Endothelial cell (in vitro differentiated cells): Measurements from ENCODE around the gene C1orf210. TPM values are rescaled to one million over a fixed set of nuclear protein-coding genes. Genes with fewer than 3 reads are reported as not detected.

ENCODE experiments used
- DNase-seq: peaks from one replicate; pipeline ENCODE4 v3.0.0; 2021; ENCODE audit warnings: low spot score
- H3K27ac Mint-ChIP-seq: one replicate; pipeline ENCODE4 v1.8.0; 2021; ENCODE audit warnings: mixed read lengths, inconsistent platforms; ENCODE audit not compliant: unreplicated experiment
- H3K27me3 Mint-ChIP-seq: one replicate; pipeline ENCODE4 v1.8.0; 2021; ENCODE audit warnings: mild to moderate bottlenecking, moderate library complexity, mixed read lengths, inconsistent platforms; ENCODE audit not compliant: unreplicated experiment
- H3K36me3 Mint-ChIP-seq: one replicate; pipeline ENCODE4 v1.8.0; 2021; ENCODE audit warnings: mild to moderate bottlenecking, low read depth, mixed read lengths, inconsistent platforms; ENCODE audit not compliant: unreplicated experiment
- H3K4me1 Mint-ChIP-seq: one replicate; pipeline ENCODE4 v1.8.0; 2021; ENCODE audit warnings: mild to moderate bottlenecking, mixed read lengths, inconsistent platforms; ENCODE audit not compliant: unreplicated experiment
- H3K4me3 Mint-ChIP-seq: one replicate; pipeline ENCODE4 v1.8.0; 2021; ENCODE audit warnings: mild to moderate bottlenecking, mixed read lengths, inconsistent platforms; ENCODE audit not compliant: unreplicated experiment
- H3K9me3 Mint-ChIP-seq: one replicate; pipeline ENCODE4 v1.8.0; 2021; ENCODE audit warnings: mixed read lengths, inconsistent platforms; ENCODE audit not compliant: unreplicated experiment
- CTCF ChIP-seq: fragments of 200-600 bp; sonication (generic); IDR thresholded peaks from one replicate; pipeline ENCODE4 v1.5.0; 2021; ENCODE audit warnings: antibody characterized with exemption; ENCODE audit not compliant: unreplicated experiment
- total RNA-seq: library from RNA; stranded (reverse); fragmentation: NEBNext Ultra II Directional; extraction: Animal tissue kit (Norgen Biotek cat#: 25700); gene quantifications from one replicate; pipeline ENCODE4 v1.2.1, GENCODE V29; 2021; ENCODE audit not compliant: unreplicated experiment

The C1orf210 gene
- total RNA-seq, 1 donor from 2014 or later, result not detected

GRCh38 chr1:43238085-43238484 lies 47.3 kb downstream of the C1orf210 start:
- Mint-ChIP-seq H3K9me3 (no peaks in the 10 kb centered on the region), H3K36me3 (no peaks in the 10 kb centered on the region), H3K4me1 (peaks cover 8% of the 10 kb centered on the region), H3K27me3 (peaks cover 7% of the 10 kb centered on the region), H3K27ac (no peak overlapping the region), H3K4me3 (no peak overlapping the region)
- peak; percentile 43 for TF ChIP-seq CTCF
- DNase-seq, result peak; percentile 80

GRCh38 chr1:43237121-43237520 lies 48.3 kb downstream of the C1orf210 start:
- TF ChIP-seq CTCF, result no peak
- Mint-ChIP-seq H3K27ac (no peak overlapping the region), H3K9me3 (no peaks in the 10 kb centered on the region), H3K27me3 (peaks cover 5% of the 10 kb centered on the region), H3K4me3 (no peak overlapping the region), H3K4me1 (peaks cover 8% of the 10 kb centered on the region), H3K36me3 (no peaks in the 10 kb centered on the region)
- no peak for DNase-seq

GRCh38 chr1:43235451-43236121 lies 49.8 kb downstream of the C1orf210 start:
- H3K27ac Mint-ChIP-seq, result no peak overlapping the region

GRCh38 chr1:43235040-43235439 lies 50.3 kb downstream of the C1orf210 start:
- no peak for TF ChIP-seq CTCF
- Mint-ChIP-seq H3K4me1 (peaks cover 8% of the 10 kb centered on the region), H3K4me3 (peak overlapping the region; percentile 13), H3K36me3 (no peaks in the 10 kb centered on the region), H3K9me3 (no peaks in the 10 kb centered on the region), H3K27me3 (peaks cover 5% of the 10 kb centered on the region), H3K27ac (no peak overlapping the region)
- DNase-seq, result no peak

More at GRCh38 chr1:43235451-43236121, 49.8 kb downstream of the C1orf210 start:
- Mint-ChIP-seq H3K9me3 (no peaks in the 10 kb centered on the region), H3K36me3 (no peaks in the 10 kb centered on the region), H3K4me1 (peaks cover 8% of the 10 kb centered on the region), H3K27me3 (peaks cover 5% of the 10 kb centered on the region), H3K4me3 (no peak overlapping the region)
- no peak for DNase-seq
- TF ChIP-seq CTCF, result no peak

- no peak for DNase-seq
- H3K36me3 Mint-ChIP-seq, result no peaks in the 10 kb centered on the region
- H3K4me3 Mint-ChIP-seq, result no peak overlapping the region
- TF ChIP-seq CTCF, result no peak
- H3K9me3 Mint-ChIP-seq, result no peaks in the 10 kb centered on the region
- peaks cover 4% of the 10 kb centered on the region for H3K27me3 Mint-ChIP-seq
- H3K27ac Mint-ChIP-seq, result no peak overlapping the region
- peaks cover 8% of the 10 kb centered on the region for H3K4me1 Mint-ChIP-seq
Measured at GRCh38 chr1:43234267-43234666, 51.1 kb downstream of the C1orf210 start.
